ENCODE results near the gene TSEN15.
A peak's percentile ranks its signal among the peaks of the same experiment; 100 is the strongest.

Gene TSEN15

DNA sequence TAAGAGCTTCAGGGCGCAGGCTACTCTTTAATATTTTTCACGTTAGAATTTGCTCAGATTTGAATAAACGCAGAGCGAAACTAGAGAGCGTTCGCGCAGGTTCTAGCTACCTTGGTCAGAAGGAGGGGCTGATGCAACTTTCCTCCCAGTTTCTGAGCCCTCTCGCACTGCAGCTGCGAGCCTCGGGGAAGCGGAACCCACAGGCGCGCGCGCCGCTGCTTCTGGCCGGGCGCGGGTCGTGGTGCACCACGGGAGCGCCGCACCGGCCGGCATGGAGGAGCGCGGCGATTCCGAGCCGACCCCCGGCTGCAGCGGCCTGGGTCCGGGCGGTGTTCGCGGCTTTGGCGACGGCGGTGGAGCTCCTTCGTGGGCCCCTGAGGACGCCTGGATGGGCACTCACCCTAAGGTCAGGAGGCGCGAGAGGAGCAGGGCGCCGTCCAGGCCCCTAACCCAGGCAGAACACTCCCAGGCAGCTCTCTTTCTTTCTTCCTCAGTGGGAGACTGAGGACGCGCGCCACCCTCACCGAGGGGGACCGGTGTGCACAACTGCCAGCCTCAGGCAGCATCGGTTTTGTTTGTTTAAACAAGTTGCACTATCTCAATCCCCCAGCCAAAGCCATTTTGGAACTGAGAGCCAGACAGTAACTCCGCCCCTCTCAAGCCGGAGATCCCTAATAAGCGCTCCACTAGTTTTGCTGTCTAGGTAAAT, at the start of gene TSEN15:
Gene TSEN15, plus strand, starts transcription at position 246 of the 709 bp plus-strand sequence. Its CDS starts 26 bp downstream, at position 272.
- DNase-seq (ENCODE audit: low read depth in 2 of 2) = peak; percentile 59 to 65

DNA sequence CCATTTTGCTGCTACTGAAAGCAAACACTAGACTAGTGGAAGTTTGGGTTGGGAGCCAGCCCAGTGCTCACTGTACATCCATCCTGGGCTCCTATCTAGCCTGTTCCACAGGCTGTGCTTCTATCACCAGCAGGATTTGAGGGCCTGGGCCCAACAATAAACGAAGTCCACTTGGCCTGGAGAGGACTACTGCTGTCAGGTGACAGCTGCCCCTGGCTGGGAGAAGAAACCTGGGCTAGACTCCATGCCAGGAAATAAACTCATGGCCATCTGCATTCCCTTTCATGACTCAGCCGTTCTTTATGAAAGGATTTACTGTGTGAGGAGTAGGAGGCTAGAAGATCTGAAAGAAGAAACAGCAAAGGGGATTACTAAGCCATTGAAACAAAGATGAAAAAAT, 49.5 kb upstream of the TSEN15 start:
- no peak for DNase-seq (ENCODE audit: low read depth in 2 of 2)

DNA sequence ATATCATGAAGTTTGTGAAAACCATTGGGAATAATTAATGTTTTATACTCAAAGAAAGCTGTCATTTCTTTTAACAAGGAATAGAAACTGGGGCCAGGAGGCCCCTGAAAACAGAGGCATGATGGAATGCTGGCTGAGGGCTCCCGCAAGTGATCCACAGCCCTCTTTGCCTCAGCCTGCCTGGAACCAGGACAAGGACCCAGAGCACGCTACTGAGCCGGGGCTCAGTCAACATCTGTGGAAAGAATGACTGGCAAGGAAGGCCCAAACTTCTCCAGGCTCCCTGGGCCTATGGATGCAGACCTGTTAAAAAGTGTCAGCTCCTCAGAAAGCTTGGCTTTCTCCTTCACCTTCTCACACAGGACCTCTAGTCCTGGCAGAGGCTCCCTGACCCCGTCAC, 46.6 kb upstream of the TSEN15 start:
- DNase-seq (ENCODE audit: low read depth in 2 of 2) = no peak

DNA sequence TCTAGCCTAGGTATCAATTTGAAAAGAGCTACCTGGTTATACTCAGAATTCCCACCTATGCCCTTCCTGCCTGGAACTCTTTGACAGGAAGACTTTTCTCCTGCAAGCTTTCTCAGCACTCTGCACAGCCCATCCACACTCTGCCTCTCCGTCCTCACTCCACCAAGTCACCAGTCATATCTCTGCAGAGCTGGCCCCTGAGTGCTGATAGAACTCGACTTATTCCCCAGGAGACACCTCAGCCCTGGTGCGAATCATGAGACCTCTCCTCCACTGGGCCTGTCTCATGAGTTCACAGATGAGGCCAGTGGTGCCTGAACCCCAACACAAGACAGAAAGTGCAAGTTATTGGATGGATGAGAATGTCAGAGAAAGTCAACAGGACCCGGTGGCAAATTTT, 46.0 kb upstream of the TSEN15 start:
- no peak for DNase-seq (ENCODE audit: low read depth in 2 of 2)

DNA sequence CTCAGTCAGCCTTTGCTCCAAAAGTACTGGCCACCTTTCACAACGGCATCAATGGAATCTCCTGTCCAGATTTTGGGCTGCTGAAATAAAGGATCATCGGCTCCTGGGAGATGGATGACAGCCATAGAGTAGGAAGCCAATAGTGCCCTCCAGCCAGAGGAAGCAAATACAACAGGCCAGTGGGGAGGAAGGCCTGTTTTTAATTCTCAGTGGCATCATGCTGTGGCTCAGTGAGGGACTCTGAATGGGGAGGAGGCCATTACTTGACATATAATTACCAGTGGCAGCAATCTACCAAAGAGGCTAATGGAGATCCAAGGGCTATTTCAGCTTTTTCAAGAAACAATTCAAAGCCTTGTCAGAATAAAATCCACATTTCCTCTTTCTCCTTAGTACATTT, 40.7 kb upstream of the TSEN15 start:
- no peak for DNase-seq (ENCODE audit: low read depth in 2 of 2)

DNA sequence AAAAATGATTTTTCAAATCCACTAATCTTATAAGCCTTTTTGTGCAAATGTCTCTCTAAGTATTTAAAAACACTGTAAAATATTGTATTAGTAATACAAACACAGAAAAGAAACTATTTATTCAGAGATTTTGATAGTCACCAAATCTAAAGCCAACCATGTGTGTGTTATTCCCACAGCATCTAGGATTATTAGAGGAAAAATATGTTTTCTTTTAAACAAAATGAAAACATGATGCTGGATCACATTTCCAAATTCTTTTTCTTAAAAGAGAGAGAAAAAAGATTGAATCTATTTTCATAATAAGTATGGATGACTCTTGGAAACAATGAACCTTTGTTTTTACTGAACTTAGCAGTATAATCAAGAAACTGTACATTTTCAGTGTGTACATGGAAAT, 39.3 kb upstream of the TSEN15 start:
- DNase-seq (ENCODE audit: low read depth in 2 of 2) = no peak

DNA sequence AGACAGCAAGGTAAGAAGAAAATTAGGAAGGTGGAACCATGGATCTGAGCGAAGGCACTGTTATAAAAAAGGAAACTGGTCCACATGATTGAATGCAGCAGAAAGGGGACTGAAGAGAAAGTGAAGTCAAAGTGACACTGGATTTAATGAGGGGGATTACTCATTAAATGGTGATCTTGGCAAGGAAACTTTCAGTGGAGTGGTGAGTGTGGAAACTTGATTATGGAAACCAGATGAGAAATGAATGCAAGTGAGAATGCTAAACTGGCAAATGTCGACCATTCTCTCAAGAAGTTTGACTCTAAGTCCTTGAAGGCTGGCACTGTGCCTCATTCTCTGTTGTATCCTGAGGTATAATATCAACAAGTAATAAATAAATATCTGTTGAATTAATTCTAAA, 37.3 kb upstream of the TSEN15 start:
- no peak for DNase-seq (ENCODE audit: low read depth in 2 of 2)

DNA sequence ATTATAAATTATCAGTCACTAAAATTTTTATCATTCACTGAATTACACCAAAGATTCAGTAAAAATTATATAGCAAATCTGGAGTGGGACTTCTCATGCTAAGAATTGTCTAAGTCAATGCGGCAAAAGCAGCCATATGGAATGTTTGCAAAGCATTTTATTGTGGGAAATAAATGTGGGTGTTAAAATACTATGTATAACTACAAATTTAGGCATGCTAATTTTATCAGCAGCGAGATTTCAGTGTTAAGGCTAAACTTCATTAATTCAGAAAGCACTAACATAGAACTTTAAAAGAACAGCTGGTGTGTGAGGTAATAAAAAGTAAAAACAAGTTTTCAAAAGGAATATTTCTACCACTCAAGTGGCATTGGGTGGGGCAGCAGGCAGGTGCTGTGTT, 35.4 kb upstream of the TSEN15 start:
- no peak for DNase-seq (ENCODE audit: low read depth in 2 of 2)

DNA sequence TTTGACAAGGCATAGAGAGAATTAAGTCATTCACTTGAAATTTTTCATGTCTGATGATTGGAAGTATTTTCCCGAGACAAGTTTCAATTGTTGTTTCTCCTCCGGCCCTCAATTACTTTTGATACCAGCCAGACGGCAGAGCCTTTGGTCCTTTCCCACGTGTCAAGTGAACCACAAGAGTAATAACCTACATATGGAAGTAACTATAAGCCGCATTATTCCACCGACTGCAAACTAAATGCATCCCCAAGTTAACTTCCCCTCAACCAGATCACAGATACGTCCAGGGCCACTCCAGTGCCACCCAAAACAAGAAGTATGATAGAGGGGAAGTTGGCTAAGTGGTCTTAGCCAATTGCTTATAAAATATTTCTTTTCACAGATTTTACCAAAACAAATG, 34.2 kb upstream of the TSEN15 start:
- no peak for DNase-seq (ENCODE audit: low read depth in 2 of 2)

DNA sequence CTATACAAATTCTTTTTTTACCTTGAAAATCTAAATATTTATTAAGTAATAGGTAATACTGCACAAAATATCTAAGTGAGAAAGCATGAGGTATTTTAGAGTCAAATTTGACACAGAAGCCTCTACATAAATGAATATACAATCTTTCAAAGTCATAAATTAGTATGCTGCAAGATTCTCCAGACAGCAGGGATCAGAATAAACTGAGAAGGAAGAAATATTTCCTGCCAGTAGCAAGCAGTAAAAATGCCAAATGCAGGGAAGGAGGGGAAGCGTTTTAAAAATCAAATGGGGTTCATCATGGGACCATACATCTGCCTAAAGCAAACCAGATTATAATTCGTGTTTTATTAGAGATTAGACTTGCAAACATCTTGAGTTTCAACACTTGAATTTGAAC, 32.9 kb upstream of the TSEN15 start:
- DNase-seq (ENCODE audit: low read depth in 2 of 2) = no peak

DNA sequence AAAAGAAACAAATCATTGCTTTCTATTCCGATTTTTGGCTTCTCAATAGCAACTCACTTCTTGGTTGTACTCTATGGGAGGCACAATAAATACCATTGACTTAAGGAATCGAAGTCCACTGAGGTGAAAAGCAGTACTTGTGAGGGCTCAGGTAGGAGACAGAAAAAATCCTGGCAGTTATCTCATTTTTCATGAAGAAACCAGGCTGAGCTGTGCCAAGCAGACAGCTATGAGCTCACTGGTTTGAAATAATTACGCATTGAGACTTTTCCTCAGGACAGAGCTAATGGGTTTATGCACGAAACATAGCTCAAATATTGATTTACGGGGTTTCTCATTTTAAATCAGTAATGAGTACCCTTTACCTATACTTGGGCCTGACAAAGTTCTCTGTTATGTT, 32.5 kb upstream of the TSEN15 start:
- no peak for DNase-seq (ENCODE audit: low read depth in 2 of 2)

DNA sequence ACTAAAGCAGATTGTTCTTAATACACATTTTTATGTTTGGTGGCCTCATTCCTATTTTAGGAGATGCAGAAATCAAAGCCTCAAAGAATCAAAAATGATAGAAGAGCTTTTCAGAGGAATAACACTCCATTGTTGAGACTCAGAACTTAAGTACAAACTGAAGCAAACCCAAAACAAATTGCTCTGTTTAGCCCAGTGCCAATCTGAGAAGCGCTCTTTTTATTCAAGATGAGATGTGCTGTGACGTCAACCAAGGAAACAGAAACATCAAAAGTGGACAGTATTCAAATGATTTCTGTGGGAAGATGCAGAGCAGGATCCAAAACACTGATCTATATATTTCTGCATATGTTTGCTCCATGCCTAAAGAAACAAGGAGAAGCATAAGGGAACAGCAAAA, 32.0 kb upstream of the TSEN15 start:
- no peak for DNase-seq (ENCODE audit: low read depth in 2 of 2)

DNA sequence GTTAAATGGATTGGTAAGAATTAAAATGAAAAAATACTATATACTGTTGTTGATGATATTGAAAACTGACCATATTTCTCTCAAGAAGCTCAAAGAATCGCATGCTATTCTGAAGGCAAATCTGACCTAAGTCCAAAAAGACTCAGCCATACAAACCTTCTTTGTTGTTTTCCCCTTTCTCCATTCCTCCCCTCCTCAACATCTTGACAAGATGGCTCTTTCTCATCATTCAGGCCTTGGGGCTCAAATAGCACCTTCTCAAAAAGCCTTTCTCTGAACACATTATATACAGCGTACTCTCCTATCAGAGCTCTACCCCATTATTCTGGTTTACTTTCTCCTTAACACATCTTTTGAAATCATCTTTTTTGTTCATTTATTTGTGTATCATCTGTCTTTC, 31.2 kb upstream of the TSEN15 start:
- no peak for DNase-seq (ENCODE audit: low read depth in 2 of 2)

DNA sequence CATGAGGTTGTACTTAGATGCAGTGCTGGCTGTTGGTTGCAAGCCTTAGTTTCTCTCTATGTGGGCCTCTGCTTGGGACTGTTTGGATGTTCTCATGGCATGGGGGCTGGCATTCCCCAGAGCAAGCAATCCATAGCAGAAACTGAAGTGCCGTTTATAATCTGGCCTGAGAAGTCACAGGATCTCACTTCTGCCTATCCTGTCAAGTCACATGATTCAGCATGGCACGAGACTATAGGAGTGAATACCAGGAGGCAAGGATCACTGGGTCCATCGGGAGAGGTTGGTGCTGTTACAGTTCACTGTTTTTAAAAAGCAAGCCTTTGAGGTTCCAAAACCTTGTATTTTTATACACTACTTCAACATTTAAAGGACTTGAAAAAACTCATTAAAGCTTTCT, 30.7 kb upstream of the TSEN15 start:
- DNase-seq (ENCODE audit: low read depth in 2 of 2) = no peak

DNA sequence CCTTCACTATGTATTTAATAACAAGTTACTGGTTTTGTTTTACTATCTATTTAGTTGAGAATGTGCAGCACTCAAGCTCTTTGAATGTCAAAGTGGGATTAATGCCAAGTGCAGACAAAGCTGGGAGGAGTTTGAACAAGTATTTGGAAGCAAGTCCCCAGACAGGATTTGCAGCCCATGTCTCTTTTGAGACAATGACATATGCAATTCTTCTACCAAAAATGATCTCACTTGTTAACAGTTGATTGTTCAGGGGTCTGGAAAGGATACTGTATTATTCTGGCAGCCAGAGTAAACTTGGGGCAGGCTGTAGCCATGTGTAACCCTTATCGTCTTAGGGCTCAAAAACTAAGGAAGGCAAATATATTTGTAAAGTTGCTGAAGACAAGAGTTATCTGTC, 29.8 kb upstream of the TSEN15 start:
- DNase-seq (ENCODE audit: low read depth in 2 of 2) = no peak

DNA sequence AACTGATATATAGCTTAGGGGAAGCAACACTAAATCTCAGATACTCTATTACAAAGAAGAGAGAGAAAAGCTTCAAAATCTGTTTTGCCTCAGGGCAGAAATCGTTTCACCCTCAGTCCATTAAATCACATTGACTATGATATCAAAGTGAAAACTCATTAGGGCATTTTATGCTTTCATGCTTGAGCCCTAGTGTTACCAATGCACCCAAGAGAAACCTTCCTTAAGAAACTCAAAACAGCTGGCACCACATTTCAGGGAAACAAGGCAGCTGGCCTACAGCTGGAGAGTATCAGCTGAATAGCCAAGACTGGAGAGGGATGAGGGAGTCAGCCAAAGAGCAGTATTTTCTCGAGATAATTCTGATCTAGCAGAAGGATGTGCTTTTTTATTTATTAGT, 28.9 kb upstream of the TSEN15 start:
- DNase-seq (ENCODE audit: low read depth in 2 of 2) = no peak

DNA sequence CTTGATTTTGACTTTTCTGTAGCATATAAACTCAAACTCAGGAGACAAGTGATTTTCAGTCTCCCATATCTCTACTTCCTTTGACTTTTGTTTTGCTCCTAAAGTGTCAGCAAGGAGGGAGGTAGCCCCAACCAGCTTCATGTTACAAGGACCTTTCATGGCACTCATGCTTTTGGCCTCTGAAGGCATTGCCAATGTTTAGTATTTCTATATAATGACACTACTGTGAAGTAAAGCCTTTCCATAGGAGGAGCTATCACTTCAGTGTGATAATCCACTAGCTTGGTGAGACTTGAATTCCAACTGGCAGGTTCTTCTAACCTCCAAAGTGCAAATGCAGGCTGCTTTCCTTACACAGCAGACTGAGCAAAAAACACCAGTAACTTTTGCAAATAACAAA, 28.4 kb upstream of the TSEN15 start:
- DNase-seq (ENCODE audit: low read depth in 2 of 2) = no peak

DNA sequence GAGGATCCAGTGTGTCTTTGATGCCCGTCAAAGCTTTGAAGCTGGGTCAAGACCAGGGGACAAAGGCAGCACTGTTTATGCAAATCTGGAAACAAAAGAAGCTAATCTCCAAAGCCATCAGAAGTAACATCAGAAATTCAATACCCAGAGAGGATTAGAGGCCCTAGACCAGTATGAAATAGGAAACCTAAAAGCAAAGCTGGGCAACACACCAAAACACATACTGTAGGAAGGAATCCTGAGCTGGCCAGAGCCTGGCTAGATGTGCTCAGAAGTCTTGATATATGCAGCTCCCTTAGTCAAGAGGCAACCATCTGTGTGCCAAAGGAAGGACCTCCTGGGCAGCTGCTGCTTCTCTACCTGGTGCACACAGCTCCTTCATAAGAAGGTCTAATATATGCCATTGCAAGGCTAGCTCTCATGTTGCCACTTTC, 26.3 kb upstream of the TSEN15 start:
- no peak for DNase-seq (ENCODE audit: low read depth in 2 of 2)

DNA sequence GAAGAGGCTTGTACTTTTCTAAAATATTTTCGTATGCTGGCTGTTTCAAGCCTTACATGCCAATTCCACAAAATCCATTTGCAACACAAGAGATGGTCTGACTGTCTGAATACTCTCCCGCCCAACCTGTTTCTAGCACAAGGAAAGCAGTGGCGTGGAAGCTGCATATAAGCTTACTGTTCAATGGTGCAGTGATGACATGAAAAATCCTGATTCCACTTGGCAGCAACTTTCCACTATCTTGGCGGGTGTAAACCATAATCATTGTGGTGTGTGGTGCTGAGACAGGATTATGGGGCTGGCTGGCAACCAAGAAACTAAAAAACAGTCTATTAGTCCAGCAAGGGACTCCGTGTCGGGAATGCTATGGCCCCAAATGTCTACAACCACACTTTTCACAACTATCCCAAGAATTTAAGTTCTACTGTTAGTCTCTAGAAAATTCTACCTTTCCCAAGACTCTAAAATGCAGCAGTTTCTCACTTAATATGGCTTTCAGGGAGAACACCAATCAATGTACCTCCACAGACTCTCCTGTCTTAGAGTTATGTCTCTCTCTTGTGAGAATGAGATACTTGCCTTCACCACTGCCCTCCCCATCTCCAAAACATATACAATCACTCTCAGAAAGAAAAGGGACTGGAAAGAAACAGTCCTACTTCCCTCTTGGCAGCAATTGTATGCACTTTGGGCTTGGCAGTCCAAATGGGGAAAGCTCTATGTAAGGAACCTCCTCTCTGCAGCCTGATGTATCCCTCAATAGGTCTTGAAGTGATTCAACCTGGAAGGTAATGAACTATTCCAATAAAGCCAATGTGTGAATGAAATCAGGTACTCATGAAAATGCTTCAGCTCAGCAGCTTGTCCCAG, 23.5 kb upstream of the TSEN15 start:
- DNase-seq (ENCODE audit: low read depth in 2 of 2) = no peak

DNA sequence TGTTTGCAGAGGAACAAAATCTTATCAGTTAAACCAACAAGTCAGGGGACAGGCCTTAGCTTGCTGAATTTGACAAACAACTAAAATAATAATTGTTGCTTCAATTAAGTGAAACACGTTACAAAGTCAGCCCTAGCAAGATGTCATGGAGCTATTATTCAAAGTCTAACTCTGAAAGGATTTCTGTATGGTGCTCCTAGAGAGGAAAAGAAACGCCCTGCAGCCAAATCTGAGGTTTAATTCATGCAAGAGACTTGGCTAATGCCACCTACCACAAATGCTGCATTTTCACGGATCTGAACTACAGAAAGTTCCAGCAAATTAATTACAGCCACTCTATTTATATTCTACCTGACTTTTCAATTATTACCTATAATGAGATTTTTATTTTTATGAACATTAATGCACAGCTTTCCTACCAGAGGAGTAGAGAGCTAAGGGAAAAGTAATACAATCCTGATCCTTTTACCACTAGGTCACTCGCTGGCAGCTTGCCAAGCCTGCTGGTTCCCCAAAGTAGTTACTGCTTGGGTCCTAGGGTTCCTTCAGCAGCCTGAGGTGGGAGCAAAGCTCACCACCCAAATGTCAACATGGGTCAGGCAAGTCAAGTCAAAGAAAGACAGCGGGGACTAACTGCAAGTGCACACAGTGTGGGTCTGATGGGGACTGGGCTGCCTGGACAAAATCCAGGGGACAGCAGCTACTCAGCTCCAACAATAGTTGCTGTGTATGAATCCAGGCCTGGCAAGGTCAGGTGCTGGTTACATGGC, 22.5 kb upstream of the TSEN15 start:
- no peak for DNase-seq (ENCODE audit: low read depth in 2 of 2)

DNA sequence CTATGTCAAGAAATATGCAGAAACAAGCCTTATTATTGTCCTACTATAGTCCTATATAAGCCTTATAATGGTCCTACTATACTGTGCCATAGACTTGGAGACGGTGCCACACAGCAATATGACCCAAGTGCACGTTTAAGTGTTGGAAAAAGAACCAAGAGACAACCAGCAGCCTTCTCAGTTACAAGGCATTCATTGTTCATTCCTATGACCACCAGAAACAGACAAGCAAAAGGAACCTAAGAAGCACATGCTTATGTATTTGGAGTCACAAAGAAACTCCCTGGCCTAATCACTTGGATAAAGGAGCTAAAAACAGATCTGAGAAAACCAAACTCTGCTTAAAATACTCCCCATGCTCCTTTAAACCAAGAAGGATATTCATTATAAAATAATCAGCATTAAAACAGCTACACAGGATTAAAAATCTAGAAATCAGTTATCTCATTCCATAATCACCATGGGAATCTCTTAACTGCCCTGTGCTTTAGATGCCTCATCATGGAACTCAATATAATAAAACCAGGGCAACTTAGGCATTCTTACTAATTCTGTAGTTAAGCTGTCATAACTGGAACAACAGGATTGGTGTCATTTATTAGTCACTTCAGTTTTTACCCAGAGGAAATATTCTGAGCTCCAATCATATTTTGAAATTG, 21.0 kb upstream of the TSEN15 start:
- no peak for DNase-seq (ENCODE audit: low read depth in 2 of 2)

DNA sequence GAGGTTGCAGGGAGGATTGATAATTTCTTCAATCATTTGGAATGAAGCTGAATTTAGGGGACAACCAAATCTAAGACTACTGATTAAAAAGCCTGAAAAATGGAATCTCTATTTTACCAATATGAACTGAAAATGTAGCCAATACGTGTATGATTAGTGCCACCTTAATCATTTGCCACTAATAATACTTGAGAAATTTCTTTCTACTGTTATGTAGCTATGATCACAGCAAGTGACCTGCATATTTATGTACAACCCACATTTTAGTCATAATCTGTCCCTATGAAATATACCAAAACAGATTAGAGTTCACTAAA, 20.5 kb upstream of the TSEN15 start:
- no peak for DNase-seq (ENCODE audit: low read depth in 2 of 2)

All from activated CD8-positive, alpha-beta memory T cell treated with anti-CD3 and anti-CD28 coated beads for 4 hours (primary cell).